RCC 7860 (cell line): ENCODE measurements around the gene FRMD8.
A peak's percentile ranks its signal among the peaks of the same experiment; 100 is the strongest.

ENCODE experiments used
- DNase-seq: peaks from one replicate; pipeline ENCODE4 v3.0.0-alpha.2; 2015; ENCODE audit warnings: low spot score
- FAIRE-seq: peaks from 2 replicates; lab custom pipeline; 2012; peaks lifted over from hg19 to GRCh38; lab: Jason Lieb, UNC

The FRMD8 gene

DNA sequence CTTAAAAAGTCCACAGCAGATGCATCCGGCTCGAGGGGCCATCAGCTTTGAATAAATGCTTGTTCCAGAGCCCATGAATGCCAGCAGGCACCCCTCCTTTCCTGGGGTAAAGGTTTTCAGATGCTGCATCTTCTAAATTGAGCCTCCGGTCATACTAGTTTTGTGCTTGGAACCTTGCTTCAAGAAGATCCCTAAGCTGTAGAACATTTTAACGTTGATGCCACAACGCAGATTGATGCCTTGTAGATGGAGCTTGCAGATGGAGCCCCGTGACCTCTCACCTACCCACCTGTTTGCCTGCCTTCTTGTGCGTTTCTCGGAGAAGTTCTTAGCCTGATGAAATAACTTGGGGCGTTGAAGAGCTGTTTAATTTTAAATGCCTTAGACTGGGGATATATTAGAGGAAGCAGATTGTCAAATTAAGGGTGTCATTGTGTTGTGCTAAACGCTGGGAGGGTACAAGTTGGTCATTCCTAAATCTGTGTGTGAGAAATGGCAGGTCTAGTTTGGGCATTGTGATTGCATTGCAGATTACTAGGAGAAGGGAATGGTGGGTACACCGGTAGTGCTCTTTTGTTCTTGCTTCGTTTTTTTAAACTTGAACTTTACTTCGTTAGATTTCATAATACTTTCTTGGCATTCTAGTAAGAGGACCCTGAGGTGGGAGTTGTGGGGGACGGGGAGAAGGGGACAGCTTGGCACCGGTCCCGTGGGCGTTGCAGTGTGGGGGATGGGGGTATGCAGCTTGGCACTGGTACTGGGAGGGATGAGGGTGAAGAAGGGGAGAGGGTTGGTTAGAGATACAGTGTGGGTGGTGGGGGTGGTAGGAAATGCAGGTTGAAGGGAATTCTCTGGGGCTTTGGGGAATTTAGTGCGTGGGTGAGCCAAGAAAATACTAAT, 38.0 kb downstream of the FRMD8 start:
- FAIRE-seq, result no peak
- peak; percentile 19 for DNase-seq

DNA sequence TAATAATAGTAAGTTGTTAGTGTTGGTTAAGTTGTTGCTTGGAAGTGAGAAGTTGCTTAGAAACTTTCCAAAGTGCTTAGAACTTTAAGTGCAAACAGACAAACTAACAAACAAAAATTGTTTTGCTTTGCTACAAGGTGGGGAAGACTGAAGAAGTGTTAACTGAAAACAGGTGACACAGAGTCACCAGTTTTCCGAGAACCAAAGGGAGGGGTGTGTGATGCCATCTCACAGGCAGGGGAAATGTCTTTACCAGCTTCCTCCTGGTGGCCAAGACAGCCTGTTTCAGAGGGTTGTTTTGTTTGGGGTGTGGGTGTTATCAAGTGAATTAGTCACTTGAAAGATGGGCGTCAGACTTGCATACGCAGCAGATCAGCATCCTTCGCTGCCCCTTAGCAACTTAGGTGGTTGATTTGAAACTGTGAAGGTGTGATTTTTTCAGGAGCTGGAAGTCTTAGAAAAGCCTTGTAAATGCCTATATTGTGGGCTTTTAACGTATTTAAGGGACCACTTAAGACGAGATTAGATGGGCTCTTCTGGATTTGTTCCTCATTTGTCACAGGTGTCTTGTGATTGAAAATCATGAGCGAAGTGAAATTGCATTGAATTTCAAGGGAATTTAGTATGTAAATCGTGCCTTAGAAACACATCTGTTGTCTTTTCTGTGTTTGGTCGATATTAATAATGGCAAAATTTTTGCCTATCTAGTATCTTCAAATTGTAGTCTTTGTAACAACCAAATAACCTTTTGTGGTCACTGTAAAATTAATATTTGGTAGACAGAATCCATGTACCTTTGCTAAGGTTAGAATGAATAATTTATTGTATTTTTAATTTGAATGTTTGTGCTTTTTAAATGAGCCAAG, 38.9 kb downstream of the FRMD8 start:
- DNase-seq, result peak; percentile 64
- no peak for FAIRE-seq

DNA sequence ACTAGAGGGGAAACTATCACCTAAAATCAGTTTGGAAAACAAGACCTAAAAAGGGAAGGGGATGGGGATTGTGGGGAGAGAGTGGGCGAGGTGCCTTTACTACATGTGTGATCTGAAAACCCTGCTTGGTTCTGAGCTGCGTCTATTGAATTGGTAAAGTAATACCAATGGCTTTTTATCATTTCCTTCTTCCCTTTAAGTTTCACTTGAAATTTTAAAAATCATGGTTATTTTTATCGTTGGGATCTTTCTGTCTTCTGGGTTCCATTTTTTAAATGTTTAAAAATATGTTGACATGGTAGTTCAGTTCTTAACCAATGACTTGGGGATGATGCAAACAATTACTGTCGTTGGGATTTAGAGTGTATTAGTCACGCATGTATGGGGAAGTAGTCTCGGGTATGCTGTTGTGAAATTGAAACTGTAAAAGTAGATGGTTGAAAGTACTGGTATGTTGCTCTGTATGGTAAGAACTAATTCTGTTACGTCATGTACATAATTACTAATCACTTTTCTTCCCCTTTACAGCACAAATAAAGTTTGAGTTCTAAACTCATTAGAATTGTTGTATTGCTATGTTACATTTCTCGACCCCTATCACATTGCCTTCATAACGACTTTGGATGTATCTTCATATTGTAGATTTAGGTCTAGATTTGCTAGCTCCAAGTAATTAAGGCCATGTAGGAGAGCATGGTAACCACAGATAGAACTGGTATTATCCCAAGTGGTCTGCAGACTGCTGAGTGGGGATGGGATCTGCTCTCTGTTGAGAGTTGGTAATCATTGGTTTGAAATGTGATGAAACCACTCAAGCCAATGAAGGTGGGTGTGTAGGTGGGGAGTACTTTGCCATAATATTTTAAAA, 39.8 kb downstream of the FRMD8 start:
- DNase-seq (peak; percentile 79), FAIRE-seq (no peak)

DNA sequence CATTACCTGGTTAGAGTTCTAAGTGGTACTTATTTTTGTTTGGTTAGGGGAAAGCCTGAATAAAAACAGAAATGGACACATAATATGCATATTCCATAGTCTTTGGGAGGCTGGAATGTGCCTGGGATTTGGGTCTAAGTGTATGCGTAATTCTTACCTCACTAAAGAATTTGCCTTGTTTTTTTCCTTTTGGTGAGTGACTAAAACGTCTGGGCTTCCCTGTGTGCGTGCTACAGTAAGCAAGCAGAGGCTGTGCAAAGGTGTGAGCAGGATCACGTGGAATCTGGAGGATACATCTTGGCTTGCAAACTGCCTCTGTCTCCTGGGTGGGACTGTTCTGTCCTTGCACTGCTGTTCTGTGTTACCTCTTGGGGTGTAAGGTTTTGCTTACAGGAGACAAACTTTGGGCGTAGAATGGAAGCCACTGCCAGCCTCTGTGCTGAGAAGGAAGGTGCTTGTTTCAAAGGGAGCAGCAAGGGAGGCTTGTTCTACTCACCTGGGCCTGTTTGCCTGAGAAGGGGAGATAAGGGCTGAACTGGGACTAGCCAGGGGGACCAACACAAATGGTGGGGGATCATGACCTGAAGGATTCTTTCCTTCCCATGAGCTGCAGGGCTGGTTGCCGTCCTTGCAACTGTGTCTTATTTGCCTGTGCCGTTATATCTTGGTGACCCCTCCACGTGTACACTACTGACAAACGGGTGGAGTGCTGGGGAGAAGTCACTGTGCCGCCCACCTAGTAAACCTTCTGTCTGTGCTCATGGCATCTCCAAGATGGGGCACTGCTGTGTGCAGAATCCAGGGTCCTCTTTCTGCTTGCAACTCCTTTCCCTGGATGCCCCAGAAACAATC, 40.6 kb downstream of the FRMD8 start:
- FAIRE-seq (no peak), DNase-seq (peak; percentile 42)

DNA sequence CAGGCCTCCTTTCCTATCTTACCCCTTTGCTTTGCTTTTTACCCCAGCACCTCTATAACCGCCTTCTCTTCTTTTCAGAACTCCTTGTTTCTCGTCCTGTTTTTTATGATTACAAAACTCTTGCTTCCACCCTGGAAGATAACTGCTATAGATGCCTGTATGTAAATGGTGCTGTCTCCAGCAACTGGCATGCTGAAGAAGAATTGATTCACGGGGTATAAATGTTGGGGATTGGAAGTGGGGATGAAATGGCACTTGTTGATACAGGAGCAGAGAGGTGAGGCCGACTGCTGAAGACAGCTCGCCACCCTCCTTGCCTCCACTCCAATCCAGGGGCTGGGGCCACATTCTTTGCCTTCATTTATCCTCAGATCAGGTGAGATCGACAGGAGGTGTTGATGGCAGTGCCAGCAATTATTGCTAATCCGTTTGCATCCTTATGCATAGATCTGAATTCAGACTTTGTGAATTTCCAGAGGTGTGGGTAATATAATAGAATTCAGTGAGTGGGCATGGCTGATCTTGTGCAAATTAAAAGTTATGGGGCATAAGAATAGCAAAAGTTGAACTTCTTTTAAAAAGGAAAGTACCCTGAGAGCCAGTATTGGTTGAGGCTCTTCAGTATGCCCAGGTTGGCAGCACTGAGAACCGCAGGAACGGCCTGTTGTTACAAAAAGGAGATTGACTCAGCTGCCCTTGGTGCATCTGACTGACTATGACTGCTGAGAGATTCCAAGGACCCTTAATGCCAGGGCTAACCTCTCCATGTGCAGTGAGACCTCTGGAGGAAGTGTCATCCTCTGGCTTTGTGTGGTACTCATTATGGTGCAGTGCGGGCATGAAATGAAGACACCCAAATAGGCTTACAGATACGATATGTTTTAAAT, 41.5 kb downstream of the FRMD8 start:
- no peak for FAIRE-seq
- DNase-seq, result peak; percentile 76

DNA sequence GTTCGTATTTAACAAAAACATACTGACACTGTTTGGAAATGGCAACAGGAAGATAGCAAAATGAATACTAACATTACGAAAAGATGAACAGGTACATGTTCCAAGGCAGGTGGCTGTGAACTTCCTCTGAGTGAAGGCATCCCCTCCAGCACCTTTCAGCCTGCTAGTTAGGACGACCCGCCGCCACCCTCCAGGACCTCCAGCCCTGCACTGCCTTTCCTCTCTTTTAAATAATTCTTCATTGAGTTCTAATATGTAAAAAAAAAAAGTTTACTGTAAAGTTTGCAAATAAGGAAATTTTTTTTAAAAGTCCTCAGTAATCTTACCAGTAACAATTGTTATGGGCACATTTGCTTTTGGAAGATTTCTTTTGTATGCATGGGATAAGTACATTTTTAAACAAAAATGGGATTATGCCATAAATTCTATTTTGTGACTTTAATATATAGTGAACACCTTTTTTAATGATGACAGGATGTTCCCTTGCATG, 42.2 kb downstream of the FRMD8 start:
- FAIRE-seq, result no peak

DNA sequence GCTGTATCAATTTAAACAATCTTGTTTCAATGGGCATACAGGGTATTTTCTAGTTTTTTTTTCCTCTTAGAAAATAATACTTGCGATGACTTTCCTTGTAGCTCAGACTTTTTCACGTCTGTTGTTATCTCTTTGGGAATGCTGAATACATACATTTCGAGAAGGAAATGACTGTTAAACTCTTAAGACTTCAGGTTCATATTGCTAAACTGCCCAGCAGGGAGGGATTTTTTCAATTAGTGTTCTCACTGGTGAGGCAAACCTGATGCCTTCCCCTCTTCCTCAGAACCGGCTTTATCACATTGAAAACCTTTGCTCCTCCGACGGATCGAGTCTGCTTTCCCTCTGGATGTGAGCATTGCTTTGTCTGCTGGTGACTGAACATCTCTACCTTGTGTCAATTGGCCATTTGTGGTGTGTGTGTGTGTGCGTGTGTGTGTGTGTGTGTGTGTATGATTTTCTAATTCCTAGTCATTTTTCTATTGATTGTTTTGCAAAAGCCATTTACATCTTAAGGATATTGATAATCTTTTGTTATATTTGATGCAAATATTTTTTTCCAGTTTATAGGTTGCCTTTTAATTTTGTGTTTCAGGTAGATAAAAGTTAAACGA, 42.7 kb downstream of the FRMD8 start:
- DNase-seq (peak; percentile 54), FAIRE-seq (no peak)

More for the DNA sequence above, 42.2 kb downstream of the FRMD8 start:
- no peak for DNase-seq

DNA sequence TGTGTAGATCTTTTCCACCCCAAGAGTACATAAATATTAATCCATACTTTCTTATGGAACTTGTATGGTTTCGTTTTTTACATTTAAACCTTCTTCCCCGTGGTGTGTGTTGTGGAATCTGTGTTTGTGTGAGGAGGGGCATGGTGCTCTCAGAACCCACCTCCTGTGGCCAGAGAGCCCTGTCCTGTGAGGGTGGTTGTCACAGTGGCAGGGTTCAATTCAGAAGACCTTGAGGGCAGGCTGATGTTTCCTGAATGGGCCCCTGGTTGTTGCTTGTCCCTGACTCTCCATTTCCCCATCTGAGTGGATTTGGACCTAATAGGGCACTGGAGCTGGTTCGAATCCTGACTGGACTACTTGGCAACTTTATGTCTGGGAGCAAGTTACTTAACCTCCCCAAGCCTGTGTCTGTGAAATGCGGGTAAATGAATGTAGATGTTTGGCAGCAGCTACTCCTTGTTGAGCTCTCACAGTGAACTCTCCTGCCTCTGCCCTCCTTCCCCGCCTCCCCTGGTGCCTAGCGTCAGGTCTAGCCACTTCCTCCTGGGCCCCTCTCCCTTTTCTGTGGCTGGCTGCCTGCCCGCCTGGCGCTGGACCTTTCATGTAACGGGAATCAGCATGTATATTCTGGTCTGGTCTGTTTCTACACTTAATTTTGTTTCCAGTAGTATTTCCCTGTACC, 43.4 kb downstream of the FRMD8 start:
- no peak for FAIRE-seq
- DNase-seq, result peak; percentile 69

DNA sequence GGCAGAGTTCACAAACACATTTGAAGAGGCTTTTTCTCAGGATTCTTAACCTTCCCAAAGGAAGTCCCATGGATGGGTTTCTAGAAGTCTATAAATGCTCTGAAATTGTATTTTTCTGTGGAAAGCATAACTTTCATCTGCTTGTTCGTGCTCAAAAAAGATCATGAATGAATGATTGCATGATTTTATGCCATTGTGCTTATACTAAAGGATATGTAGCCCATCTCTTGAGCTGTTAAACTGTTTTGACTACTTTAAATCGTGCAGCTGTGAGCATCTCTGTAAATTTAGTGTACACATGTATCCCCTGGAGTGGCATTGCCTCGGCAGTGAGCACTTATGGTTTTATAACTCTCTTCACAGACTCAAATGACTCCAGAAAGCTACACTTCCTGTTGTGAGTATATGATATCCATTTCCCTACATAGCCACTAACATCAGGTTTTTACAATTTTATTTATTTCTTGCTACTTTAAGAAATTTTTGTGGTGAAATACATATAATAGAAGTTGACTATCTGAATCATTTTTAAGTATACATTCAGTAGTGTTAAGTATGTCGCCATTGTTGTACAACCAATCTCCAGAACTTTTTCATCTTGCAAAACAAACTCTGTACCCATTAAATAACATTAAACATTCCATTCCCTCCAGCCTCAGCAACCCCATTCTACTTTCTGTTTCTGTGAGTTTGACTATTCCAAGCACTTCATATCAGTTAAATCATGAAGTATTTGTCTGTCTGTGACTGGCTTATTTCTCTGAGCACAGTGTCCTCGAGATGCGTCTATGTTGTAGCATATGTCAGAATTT, 44.2 kb downstream of the FRMD8 start:
- DNase-seq (peak; percentile 17), FAIRE-seq (no peak)

DNA sequence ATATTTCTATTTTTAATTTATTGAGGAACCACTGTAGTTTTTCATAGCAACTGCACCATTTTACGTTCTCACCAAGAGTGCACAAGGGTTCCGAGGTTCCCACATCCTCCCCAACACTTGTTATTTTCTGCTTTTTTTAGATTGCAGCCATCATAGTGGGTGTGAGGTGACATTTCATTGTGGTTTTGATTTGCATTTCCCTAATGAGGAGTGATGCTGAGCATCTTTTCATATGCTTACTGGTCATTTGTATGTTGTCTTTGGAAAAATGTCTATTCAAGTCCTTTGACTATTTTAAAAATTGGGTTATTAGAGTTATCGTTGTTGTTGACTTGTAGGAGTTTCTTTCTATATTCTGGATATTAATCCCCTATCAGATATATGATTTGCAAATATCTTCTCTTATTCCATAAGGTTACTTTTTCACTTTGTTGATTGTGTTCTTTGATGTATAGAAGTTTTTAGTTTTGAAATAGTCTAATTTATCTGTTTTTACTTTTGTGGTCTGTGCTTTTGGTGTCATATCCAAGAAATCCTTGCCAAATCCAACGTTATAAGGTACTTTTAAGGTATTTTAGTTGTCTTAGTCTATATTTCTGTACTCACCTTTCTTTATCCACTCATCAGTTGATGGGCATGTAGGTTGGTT, 45.1 kb downstream of the FRMD8 start:
- peak; percentile 3 for DNase-seq
- no peak for FAIRE-seq

DNA sequence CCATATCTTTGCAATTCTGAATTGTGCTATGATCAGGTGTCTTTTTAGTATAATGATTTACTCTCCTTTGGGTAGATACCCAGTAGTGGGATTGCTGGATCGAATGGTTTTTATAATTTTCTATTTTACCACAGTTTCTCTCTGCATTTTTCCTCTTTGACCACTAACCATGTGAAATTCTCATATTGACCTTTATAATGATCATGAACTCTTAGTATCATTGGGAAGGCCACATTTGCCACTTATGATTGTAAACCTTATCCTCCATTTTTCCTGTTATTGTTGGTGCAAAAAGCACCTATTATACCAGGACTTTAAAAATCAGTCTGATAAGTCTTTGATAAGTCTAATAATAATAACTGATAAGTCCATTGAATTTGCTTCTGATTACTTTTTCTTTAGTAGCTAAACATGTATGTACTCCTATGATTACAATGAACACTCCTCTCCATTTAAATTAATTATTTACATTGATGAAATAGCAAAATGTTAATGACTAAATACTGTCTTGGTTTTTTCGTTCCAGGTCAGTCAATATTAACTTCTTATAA, 45.7 kb downstream of the FRMD8 start:
- no peak for FAIRE-seq

DNA sequence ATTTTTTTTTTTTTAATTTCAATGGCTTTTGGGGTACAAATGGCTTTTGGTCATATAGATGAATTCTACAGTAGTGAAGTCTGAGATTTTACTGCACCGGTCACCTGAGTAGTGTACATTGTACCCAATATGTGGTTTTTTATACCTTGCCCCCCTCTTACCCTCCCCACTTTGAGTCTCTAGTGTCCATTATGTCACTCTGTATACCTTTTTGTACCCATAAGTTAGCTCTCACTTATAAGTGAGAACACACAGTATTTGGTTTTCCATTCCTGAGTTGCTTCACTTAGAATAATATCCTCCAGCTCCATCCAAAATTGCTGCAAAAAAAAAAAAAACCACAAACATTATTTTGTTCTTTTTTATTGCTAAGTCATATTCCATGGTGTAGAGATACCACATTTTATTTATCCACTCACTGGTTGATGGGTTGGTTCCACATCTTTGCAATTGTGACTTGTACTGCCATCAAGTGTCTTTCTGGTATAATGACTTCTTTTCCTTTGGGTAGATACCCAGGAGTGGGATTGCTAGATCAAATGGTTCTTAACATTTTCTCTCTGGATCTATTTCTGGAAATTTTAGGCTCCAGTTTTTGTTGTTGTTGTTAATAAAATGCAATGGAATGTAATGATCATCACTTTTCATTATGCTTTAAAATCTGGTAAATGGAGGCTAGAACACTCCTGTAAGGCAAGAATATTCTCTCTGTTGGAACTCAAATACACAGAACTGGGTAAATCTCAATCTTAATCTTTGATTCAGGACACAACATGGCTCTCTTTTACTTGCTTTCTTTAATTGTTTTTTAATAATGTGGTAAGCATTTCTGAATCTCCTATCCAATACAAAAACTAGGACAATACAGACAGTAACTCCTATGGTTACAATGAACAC, 46.5 kb downstream of the FRMD8 start:
- DNase-seq (peak; percentile 37), FAIRE-seq (peak; percentile 40)

More for the DNA sequence above, 45.7 kb downstream of the FRMD8 start:
- DNase-seq, result no peak

DNA sequence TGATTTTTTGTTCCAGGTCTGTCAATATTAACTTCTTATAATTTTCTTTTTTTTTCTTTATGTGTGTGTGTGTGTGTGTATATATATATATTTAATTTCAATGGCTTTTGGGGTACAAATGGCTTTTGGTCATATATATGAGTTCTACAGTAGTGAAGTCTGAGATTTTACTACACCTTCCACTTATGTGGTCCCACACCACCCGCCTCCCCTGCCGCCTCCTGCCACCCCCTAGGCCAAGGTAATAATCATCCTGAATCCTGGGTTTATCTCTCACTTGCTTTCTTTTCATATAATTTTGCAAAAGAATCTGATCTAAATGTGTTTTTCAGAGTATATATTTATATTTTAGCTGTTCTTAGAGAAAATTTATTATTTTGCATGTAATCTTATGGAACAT, 47.2 kb downstream of the FRMD8 start:
- FAIRE-seq (no peak), DNase-seq (no peak)

DNA sequence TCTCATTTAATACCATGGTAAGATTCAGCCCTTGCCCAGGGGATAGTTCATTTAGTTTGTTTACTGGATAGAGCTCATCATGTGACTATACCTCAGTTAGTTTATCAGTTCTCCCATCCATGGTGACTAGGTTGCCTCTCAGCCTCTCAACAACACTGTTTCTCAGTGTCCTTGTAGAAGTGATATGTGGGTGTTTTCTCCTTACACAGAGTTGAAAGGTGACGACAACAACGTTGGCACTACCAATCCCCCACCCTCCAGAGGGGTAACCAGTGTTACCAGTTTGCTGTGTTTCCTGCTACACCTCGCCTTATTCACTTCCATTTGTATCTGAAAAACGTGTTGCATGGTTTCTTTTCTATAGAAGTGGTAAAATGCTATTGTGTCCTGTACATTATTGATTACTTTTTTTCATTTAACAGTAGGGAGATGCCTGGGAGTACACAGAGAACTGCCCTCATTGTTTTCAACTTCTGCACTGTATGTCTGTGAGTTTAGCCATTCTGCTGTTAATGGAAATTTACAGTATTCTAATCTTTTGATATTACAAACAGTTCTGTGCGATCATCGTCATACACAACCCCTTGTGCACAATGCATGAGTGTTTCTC, 47.7 kb downstream of the FRMD8 start:
- FAIRE-seq (no peak), DNase-seq (no peak)
